ENCODE measurements around the gene EEF1AKMT2. TPM values are rescaled to one million over a fixed set of nuclear protein-coding genes. Genes with fewer than 3 reads are reported as not detected.

The EEF1AKMT2 gene
- total and polyA plus RNA-seq, 9 of the 15 experiments (the other 6 are each of a cell fraction or from before 2014, with no cell fraction given), result 9.3 to 34.3 (median 23.7) TPM

- TF ChIP-seq ZBTB11 (CRISPR knock-in tag; IDR thresholded peaks at IDR 0.05) (0 out of 6 replicates have a peak, but pooled peaks of 1 of the 3 experiments have one; percentile 27), CEBPG (CRISPR knock-in tag; IDR thresholded peaks at IDR 0.05) (no peak), CEBPG (tag; conservative IDR thresholded peaks at IDR 0.05 in 1 of 2, IDR thresholded peaks at IDR 0.05 in 1 of 2) (no peak), PHF8 (IDR thresholded peaks at IDR 0.05; ENCODE audit: borderline replicate concordance, low read length) (peak; percentile 46; the same call in 1 of the 2 replicates), SMAD4 (CRISPR knock-in tag; conservative IDR thresholded peaks at IDR 0.05) (peak; percentile 69; the same call in 1 of the 2 replicates), ZNF444 (CRISPR knock-in tag; IDR thresholded peaks at IDR 0.05) (no peak), NFATC3 (IDR thresholded peaks at IDR 0.05) (no peak), TAF1 (IDR thresholded peaks at IDR 0.05; ENCODE audit: control insufficient read depth, extremely low read depth, insufficient read depth, low read length, severe bottlenecking) (peak; percentile 27), ZNF639 (CRISPR knock-in tag; conservative IDR thresholded peaks at IDR 0.05 in 1 of 2, IDR thresholded peaks at IDR 0.05 in 1 of 2) (peak in 1 of 2 experiments; percentile 68; a peak in 1 of 4 replicates), ETS2 (tag; IDR thresholded peaks at IDR 0.05; ENCODE audit: borderline replicate concordance, poor library complexity, severe bottlenecking) (no peak), YY1 (IDR thresholded peaks at IDR 0.05; ENCODE audit: borderline replicate concordance in 1 of 3, control insufficient read depth in 1 of 3, extremely low read depth in 1 of 3, insufficient read depth in 3 of 3, insufficient read length in 1 of 3, insufficient replicate concordance in 2 of 3, low read depth in 1 of 3, low read length in 2 of 3) (peak in 1 of 3 experiments; percentile 4)
- TF ChIP-seq, protein P1, sequence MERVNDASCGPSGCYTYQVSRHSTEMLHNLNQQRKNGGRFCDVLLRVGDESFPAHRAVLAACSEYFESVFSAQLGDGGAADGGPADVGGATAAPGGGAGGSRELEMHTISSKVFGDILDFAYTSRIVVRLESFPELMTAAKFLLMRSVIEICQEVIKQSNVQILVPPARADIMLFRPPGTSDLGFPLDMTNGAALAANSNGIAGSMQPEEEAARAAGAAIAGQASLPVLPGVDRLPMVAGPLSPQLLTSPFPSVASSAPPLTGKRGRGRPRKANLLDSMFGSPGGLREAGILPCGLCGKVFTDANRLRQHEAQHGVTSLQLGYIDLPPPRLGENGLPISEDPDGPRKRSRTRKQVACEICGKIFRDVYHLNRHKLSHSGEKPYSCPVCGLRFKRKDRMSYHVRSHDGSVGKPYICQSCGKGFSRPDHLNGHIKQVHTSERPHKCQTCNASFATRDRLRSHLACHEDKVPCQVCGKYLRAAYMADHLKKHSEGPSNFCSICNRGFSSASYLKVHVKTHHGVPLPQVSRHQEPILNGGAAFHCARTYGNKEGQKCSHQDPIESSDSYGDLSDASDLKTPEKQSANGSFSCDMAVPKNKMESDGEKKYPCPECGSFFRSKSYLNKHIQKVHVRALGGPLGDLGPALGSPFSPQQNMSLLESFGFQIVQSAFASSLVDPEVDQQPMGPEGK (CRISPR knock-in tag; IDR thresholded peaks at IDR 0.05; ENCODE audit: borderline replicate concordance), result no peak
- TF ChIP-seq, protein P2, sequence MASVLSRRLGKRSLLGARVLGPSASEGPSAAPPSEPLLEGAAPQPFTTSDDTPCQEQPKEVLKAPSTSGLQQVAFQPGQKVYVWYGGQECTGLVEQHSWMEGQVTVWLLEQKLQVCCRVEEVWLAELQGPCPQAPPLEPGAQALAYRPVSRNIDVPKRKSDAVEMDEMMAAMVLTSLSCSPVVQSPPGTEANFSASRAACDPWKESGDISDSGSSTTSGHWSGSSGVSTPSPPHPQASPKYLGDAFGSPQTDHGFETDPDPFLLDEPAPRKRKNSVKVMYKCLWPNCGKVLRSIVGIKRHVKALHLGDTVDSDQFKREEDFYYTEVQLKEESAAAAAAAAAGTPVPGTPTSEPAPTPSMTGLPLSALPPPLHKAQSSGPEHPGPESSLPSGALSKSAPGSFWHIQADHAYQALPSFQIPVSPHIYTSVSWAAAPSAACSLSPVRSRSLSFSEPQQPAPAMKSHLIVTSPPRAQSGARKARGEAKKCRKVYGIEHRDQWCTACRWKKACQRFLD (CRISPR knock-in tag; IDR thresholded peaks at IDR 0.05), result no peak; the same call in 1 of the 2 replicates
Observed at GRCh38 chr10:124744102-124745050, 47.3 kb downstream of the EEF1AKMT2 start, which contains the start of gene FAM53B (continued).
